Measurements from ENCODE around the gene SPATA17.

DNA sequence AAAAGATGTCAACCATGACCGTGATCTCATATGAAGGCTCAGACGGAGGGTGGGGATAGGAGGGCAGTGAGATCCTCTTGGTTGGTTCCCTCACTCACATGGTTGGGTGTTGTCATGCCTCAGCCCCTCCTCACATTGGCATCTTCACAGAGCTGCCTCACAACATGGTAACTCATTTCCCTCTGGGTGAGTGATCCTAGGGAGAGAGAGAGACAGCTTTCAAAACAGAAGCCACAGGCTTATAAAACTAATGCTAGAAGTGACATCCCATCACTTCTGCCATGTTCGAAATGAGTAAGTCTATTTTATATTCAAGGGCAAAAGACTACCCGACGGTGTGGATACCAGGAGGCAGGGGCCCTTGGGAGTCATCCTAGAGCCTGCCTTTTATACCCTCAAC lies 145.5 kb downstream of the SPATA17 start:
- TF ChIP-seq, protein P1, sequence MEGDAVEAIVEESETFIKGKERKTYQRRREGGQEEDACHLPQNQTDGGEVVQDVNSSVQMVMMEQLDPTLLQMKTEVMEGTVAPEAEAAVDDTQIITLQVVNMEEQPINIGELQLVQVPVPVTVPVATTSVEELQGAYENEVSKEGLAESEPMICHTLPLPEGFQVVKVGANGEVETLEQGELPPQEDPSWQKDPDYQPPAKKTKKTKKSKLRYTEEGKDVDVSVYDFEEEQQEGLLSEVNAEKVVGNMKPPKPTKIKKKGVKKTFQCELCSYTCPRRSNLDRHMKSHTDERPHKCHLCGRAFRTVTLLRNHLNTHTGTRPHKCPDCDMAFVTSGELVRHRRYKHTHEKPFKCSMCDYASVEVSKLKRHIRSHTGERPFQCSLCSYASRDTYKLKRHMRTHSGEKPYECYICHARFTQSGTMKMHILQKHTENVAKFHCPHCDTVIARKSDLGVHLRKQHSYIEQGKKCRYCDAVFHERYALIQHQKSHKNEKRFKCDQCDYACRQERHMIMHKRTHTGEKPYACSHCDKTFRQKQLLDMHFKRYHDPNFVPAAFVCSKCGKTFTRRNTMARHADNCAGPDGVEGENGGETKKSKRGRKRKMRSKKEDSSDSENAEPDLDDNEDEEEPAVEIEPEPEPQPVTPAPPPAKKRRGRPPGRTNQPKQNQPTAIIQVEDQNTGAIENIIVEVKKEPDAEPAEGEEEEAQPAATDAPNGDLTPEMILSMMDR (IDR thresholded peaks at IDR 0.05; ENCODE audit: extremely low read depth in 1 of 2, insufficient read depth in 1 of 2, low read depth in 1 of 2, low read length in 2 of 2) = no peak
- no peak for TF ChIP-seq POLR2A (IDR thresholded peaks at IDR 0.05; ENCODE audit: low read depth, low read length)
